Neural progenitor cell (in vitro differentiated cells): ENCODE data around the gene MRGPRF. TPM values are rescaled to one million over a fixed set of nuclear protein-coding genes. Genes with fewer than 3 reads are reported as not detected.

Experiments
- DNase-seq: peaks from one replicate; pipeline ENCODE4 v3.0.0-alpha.2; 2016; ENCODE audit warnings: low spot score
- H2AFZ ChIP-seq: fragments of 200-600 bp; sonication (generic); replicated peaks from 2 replicates; pipeline ENCODE4 v1.6.1; 2016; ENCODE audit warnings: antibody characterized with exemption
- H3F3A ChIP-seq: fragments of 200-600 bp; sonication (generic); 2 replicates; pipeline ENCODE4 v1.6.1; 2016; ENCODE audit warnings: antibody characterized with exemption, low read depth
- H3K27ac ChIP-seq: fragments of 200-600 bp; sonication (generic); 2 replicates; pipeline ENCODE4 v1.5.1; 2016; ENCODE audit warnings: mild to moderate bottlenecking
- H3K27me3 ChIP-seq: fragments of 200-600 bp; sonication (generic); 2 replicates; pipeline ENCODE4 v1.6.1; 2016; ENCODE audit warnings: mild to moderate bottlenecking, moderate library complexity
- H3K36me3 ChIP-seq: fragments of 200-600 bp; sonication (generic); 2 replicates; pipeline ENCODE4 v1.5.1; 2016
- H3K4me1 ChIP-seq: fragments of 200-600 bp; sonication (generic); 2 replicates; pipeline ENCODE4 v1.6.1; 2016; ENCODE audit warnings: mixed run types
- H3K4me2 ChIP-seq: fragments of 200-600 bp; sonication (generic); 2 replicates; pipeline ENCODE4 v1.6.1; 2016
- H3K4me3 ChIP-seq: fragments of 200-600 bp; sonication (generic); 2 replicates; pipeline ENCODE4 v1.5.1; 2016
- H3K79me2 ChIP-seq: fragments of 200-600 bp; sonication (generic); 2 replicates; pipeline ENCODE4 v1.6.1; 2016; ENCODE audit warnings: low read depth
- H3K9ac ChIP-seq: fragments of 200-600 bp; sonication (generic); 2 replicates; pipeline ENCODE4 v1.6.1; 2016
- H3K9me3 ChIP-seq: fragments of 200-600 bp; sonication (generic); 2 replicates; pipeline ENCODE4 v1.5.1; 2016; ENCODE audit warnings: low read depth
- H4K20me1 ChIP-seq: fragments of 200-600 bp; sonication (generic); 2 replicates; pipeline ENCODE4 v1.6.1; 2016; ENCODE audit warnings: low read depth
- H3K27ac Mint-ChIP-seq: 3 replicates; pipeline ENCODE4 v1.8.0; 2021; ENCODE audit warnings: mixed read lengths
- H3K27me3 Mint-ChIP-seq: 2 replicates; pipeline ENCODE4 v1.8.0; 2022; ENCODE audit warnings: low read depth, mild to moderate bottlenecking, inconsistent platforms, moderate library complexity, mixed read lengths; ENCODE audit not compliant: insufficient read depth
- H3K36me3 Mint-ChIP-seq: 3 replicates; pipeline ENCODE4 v1.8.0; 2021; ENCODE audit warnings: mixed read lengths
- H3K4me1 Mint-ChIP-seq: 3 replicates; pipeline ENCODE4 v1.8.0; 2021; ENCODE audit warnings: mixed read lengths
- H3K4me3 Mint-ChIP-seq: 3 replicates; pipeline ENCODE4 v1.8.0; 2021; ENCODE audit warnings: mild to moderate bottlenecking, moderate library complexity, mixed read lengths
- H3K9me3 Mint-ChIP-seq: 3 replicates; pipeline ENCODE4 v1.8.0; 2020; ENCODE audit warnings: mixed read lengths
- CTCF ChIP-seq: fragments of 200-600 bp; sonication (generic); IDR thresholded peaks from 2 replicates; pipeline ENCODE4 v1.5.1; 2017; ENCODE audit warnings: antibody characterized with exemption, mild to moderate bottlenecking
- EZH2 ChIP-seq: fragments of 200-600 bp; sonication (generic); IDR thresholded peaks from 2 replicates; pipeline ENCODE4 v1.6.1; 2017; ENCODE audit warnings: antibody characterized with exemption, mild to moderate bottlenecking, moderate library complexity
- EZH2phosphoT487 ChIP-seq: fragments of 200-600 bp; sonication (generic); IDR thresholded peaks from 2 replicates; pipeline ENCODE4 v1.6.1; 2017; ENCODE audit warnings: antibody characterized with exemption
- total RNA-seq: library from RNA; depleted of rRNA; stranded (reverse); fragments of >200 nt; gene quantifications from 2 replicates; pipeline ENCODE4 v1.2.3, GENCODE V29; 2015; ENCODE audit warnings: low replicate concordance

Gene MRGPRF
- total RNA-seq: 0.56 and 3.5 TPM in 2 replicates

- TF ChIP-seq EZH2phosphoT487: no peak
- peak; percentile 53 for TF ChIP-seq CTCF
- H3K36me3 Mint-ChIP-seq: no peaks in the 10 kb centered on the region
- DNase-seq: peak; percentile 70
- Histone ChIP-seq H3F3A (peaks cover 23% of the 10 kb centered on the region), H3K4me1 (peaks cover 39% of the 10 kb centered on the region), H3K9ac (no peak within 1 kb of the TSS), H3K79me2 (no peaks in the 10 kb centered on the region), H3K27me3 (peaks cover 9% of the 10 kb centered on the region), H3K4me2 (peak within 1 kb of the TSS; percentile 92), H3K9me3 (no peaks in the 10 kb centered on the region), H4K20me1 (no peaks in the 10 kb centered on the region), H3K36me3 (no peaks in the 10 kb centered on the region), H2AFZ (peak within 1 kb of the TSS; percentile 91), H3K4me3 (peak within 1 kb of the TSS; percentile 42), H3K27ac (no peak within 1 kb of the TSS)
- no peaks in the 10 kb centered on the region for H3K9me3 Mint-ChIP-seq
- H3K27ac Mint-ChIP-seq: no peak within 1 kb of the TSS
- peaks cover 33% of the 10 kb centered on the region for H3K4me1 Mint-ChIP-seq
- peak within 1 kb of the TSS; percentile 50 for H3K4me3 Mint-ChIP-seq
- H3K27me3 Mint-ChIP-seq: peaks cover 13% of the 10 kb centered on the region
Observed at GRCh38 chr11:69013009-69013951, at the start of gene MRGPRF. Gene MRGPRF (minus strand): TSS chr11:69013246. CDS start chr11:69009901, 3,345 bp downstream.

- Mint-ChIP-seq H3K4me1 (peaks cover 3% of the 10 kb centered on the region), H3K4me3 (no peak overlapping the region), H3K27me3 (no peaks in the 10 kb centered on the region), H3K36me3 (no peaks in the 10 kb centered on the region), H3K27ac (no peak overlapping the region), H3K9me3 (no peaks in the 10 kb centered on the region)
- no peak overlapping the region for H2AFZ ChIP-seq
- H3K9ac ChIP-seq: no peak overlapping the region
- no peaks in the 10 kb centered on the region for H3K9me3 ChIP-seq
- DNase-seq: no peak
- H3K4me1 ChIP-seq: no peaks in the 10 kb centered on the region
- no peaks in the 10 kb centered on the region for H3F3A ChIP-seq
- no peak overlapping the region for H3K4me2 ChIP-seq
- H3K27me3 ChIP-seq: no peaks in the 10 kb centered on the region
- H3K36me3 ChIP-seq: no peaks in the 10 kb centered on the region
- no peak overlapping the region for H3K4me3 ChIP-seq
- H3K27ac ChIP-seq: no peak overlapping the region
- peaks cover 21% of the 10 kb centered on the region for H4K20me1 ChIP-seq
- TF ChIP-seq EZH2: no peak
- TF ChIP-seq EZH2phosphoT487: no peak
- TF ChIP-seq CTCF: no peak
- no peaks in the 10 kb centered on the region for H3K79me2 ChIP-seq
Observed at GRCh38 chr11:69062169-69062855, 49.3 kb upstream of the MRGPRF start.

- H3K27ac Mint-ChIP-seq: peak overlapping the region; percentile 50
- no peak for DNase-seq
- Histone ChIP-seq H3K36me3 (no peaks in the 10 kb centered on the region), H3K79me2 (no peaks in the 10 kb centered on the region), H4K20me1 (peaks cover 14% of the 10 kb centered on the region), H2AFZ (no peak overlapping the region), H3K9ac (no peak overlapping the region), H3F3A (no peaks in the 10 kb centered on the region), H3K27ac (no peak overlapping the region), H3K4me3 (no peak overlapping the region), H3K27me3 (no peaks in the 10 kb centered on the region), H3K9me3 (no peaks in the 10 kb centered on the region), H3K4me2 (no peak overlapping the region), H3K4me1 (no peaks in the 10 kb centered on the region)
- peaks cover 3% of the 10 kb centered on the region for H3K4me1 Mint-ChIP-seq
- H3K4me3 Mint-ChIP-seq: no peak overlapping the region
- no peaks in the 10 kb centered on the region for H3K27me3 Mint-ChIP-seq
- TF ChIP-seq CTCF: no peak
- no peak for TF ChIP-seq EZH2
- no peak for TF ChIP-seq EZH2phosphoT487
- no peaks in the 10 kb centered on the region for H3K9me3 Mint-ChIP-seq
- no peaks in the 10 kb centered on the region for H3K36me3 Mint-ChIP-seq
Observed at GRCh38 chr11:69061713-69062053, 48.6 kb upstream of the MRGPRF start.
